GM10266 (cell line): ENCODE measurements around the gene RPTOR.

Experiments
- DNase-seq: peaks from one replicate; pipeline ENCODE4 v3.0.0; 2012; ENCODE audit errors: extremely low spot score
- TF ChIP-seq, protein P1 (sequence below): IDR thresholded peaks from 2 replicates; pipeline ENCODE4 v1.5.1; 2012; ENCODE audit warnings: mild to moderate bottlenecking, low read depth; ENCODE audit not compliant: control insufficient read depth, insufficient read depth; ENCODE audit errors: missing control alignments

The RPTOR gene

DNA sequence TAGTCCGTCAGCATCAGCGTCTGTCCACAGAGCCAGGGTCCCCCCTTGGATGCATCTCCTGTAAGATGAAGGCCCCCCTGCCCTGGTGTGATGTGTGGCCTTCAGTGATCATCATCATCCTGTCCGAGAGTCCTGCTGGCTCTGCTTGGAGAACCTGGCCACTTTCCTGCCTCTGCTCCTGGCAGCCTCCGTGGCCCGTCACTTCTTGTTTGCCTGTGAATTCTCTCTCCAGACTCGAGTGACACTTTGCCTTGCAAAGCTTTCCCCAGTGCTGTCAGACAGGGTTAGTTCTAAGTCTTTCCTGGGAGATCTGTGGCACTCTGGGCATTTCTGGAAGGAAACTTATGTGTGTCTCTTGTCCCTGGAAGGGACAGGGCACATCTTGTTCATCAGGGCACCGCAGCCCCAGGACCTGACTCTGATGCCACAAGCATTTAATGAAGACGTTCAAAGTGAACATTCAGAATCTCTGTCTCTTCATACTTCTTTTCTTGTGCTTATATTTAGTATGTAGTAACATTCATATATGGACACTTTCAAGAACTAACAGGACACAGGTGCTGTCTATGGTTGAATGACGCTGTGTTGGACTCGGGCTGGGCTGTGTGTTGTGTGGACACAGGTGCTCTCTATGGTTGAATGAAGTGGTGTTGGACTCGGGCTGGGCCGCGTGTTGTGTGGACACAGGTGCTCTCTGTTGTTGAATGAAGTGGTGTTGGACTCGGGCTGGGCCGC, 68.5 kb downstream of the RPTOR start:
- TF ChIP-seq, protein P1, sequence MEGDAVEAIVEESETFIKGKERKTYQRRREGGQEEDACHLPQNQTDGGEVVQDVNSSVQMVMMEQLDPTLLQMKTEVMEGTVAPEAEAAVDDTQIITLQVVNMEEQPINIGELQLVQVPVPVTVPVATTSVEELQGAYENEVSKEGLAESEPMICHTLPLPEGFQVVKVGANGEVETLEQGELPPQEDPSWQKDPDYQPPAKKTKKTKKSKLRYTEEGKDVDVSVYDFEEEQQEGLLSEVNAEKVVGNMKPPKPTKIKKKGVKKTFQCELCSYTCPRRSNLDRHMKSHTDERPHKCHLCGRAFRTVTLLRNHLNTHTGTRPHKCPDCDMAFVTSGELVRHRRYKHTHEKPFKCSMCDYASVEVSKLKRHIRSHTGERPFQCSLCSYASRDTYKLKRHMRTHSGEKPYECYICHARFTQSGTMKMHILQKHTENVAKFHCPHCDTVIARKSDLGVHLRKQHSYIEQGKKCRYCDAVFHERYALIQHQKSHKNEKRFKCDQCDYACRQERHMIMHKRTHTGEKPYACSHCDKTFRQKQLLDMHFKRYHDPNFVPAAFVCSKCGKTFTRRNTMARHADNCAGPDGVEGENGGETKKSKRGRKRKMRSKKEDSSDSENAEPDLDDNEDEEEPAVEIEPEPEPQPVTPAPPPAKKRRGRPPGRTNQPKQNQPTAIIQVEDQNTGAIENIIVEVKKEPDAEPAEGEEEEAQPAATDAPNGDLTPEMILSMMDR: no peak
- no peak for DNase-seq

DNA sequence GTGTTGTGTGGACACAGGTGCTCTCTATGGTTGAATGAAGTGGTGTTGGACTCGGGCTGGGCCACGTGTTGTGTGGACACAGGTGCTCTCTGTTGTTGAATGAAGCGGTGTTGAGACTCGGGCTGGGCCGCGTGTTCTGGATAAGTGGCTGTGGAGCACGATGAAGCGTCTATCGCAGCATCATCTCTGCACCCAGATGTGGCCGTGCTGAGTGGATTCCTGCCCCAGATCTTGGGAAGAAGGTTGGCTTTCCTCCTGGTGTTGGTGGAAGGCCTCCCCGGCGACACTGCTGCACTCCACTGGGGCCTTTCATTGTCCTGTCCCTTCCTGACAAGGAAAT, 69.1 kb downstream of the RPTOR start:
- no peak for DNase-seq
- TF ChIP-seq, protein P1: no peak

DNA sequence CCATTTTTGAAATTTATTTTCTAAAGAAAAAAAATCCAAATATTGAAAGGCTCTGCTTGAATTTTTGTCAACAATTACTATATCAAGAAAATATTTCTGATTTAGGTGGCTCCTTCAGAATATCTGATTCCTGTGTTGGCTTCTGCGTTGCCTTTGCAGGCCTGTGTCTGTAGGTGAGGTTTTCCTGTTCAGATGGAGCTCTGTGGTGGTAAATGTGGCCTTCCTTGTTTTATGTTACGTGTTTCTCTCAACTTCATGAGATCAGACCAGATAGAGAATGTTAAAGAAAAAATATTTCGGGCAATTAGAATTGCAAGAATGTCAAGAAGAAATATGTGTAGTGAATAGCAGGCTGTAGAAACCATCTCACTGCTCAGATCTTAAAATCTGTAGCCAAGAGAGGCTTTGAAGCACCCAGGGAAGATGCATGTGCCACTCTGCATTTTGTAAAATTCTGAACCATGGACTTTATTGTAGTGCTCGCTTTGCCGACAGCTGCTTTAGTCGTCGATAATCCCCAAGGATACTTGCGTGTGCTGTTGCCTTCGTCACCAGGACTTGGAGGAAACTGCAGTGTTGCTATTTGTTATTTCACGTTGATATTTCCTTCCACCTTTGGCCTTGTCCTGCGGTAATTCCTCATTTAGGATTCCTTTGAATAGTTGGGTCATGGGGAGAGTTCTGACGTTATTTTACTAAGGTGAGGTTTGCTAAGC, 69.9 kb downstream of the RPTOR start:
- TF ChIP-seq, protein P1: no peak
- DNase-seq: no peak

DNA sequence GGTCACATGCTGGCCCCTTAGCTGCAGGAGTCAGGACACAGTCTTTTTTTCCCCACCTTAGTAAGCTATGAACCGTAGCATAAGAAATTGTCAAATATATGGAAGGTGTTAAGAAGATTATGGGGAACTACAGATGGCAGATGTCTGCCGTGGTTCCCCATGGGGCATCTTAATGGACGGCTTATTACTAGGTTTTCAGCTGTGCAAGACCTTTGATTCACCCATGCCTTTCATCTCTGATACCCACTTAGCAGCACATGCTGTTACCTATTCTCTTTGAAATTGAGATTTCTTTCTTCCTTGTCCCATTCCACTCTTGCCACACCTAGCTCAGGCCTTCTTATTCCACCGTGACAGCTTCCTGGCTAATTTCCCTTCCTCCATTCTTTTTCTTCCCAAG, 70.7 kb downstream of the RPTOR start:
- TF ChIP-seq, protein P1: no peak

DNA sequence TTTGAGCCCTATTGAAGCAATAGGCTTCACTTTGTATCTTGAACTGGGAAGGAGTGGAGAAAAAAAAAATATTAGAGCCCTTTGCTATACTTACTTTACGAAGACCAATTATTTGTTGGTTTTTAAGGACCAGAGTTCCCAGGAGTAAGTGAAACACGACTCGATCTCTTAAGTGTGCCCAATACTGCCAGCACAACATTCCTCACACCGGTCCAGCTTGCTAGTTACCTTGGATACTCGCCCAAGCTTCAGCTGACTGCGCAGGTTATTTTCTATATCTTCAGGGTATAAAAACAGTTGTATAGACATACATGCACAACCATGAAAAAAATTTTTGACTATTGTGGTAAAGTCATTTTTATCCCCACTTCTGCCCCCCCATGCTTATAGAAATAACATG, 72.1 kb downstream of the RPTOR start:
- no peak for DNase-seq
- TF ChIP-seq, protein P1: no peak

More for the DNA sequence above, 70.7 kb downstream of the RPTOR start:
- DNase-seq: no peak

DNA sequence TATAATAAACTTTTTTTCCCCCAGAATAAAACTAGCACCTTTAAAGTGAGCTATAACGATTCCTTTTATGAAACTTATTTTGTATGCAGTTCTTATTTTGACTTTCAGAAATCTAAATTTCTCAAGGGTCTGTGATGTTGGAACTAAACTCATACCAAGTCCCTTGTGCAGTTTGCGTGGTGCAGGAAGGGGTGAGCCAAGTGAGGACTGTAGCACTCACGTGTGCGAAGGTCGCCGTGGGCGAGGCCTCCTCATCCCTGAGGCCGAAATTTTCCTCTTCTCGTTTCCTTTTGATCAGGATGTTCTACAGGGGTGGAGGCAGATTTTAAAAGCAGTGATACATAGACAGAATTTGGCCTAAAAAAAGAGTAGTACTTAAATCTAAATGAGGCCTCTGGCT, 73.7 kb downstream of the RPTOR start:
- TF ChIP-seq, protein P1: no peak

DNA sequence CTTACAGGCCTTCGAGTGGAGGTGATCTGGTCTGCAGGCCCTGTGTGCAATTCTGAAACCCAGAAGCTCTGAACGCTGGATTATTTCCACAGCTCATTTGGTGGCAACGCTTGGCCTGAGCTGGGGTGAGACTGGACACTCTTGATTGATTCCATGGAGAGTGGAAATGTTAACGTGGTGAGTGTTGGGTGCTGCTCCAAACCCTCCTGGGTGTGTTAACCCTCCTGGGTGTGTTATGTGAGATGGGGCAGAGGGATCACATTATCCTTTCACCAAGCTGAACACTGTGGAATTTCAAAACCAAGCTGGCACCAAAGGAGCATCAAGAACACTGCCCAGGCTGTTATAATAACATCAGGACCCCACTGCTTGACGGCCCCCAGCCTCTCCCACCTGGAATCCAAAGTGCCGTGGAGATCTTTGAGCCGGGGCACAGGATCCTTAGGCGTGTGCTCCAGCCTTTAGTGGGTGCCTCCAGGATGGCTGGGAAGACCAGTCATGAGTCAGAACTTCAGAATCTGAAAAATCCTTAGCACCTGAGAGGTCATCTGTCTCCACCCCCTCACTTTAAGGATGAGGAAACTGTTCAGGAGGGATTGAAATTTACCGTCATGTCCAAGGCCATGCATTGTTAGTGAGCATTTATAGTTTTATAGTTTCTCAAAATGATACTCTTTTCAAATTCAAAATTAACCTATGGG, 75.0 kb downstream of the RPTOR start:
- TF ChIP-seq, protein P1: no peak
- DNase-seq: no peak

More for the DNA sequence above, 73.7 kb downstream of the RPTOR start:
- DNase-seq: no peak
